ENCODE results near the gene PRH2.

The PRH2 gene

GRCh38 chr12:10941369-10941768 is 12.3 kb downstream of the PRH2 start:
- Mint-ChIP-seq H3K4me1 (ENCODE audit: low read depth) (peaks cover 4% of the 10 kb centered on the region), H3K27ac (no peak overlapping the region), H3K36me3 (ENCODE audit: low read depth) (peaks cover 6% of the 10 kb centered on the region), H3K27me3 (no peaks in the 10 kb centered on the region), H3K9me3 (peaks cover 6% of the 10 kb centered on the region), H3K4me3 (no peak overlapping the region)

GRCh38 chr12:10941916-10942607 is 13.0 kb downstream of the PRH2 start:
- Mint-ChIP-seq H3K36me3 (ENCODE audit: low read depth) (peaks cover 6% of the 10 kb centered on the region), H3K9me3 (peaks cover 9% of the 10 kb centered on the region), H3K4me1 (ENCODE audit: low read depth) (peaks cover 4% of the 10 kb centered on the region), H3K27ac (peak overlapping the region; percentile 47), H3K4me3 (no peak overlapping the region), H3K27me3 (no peaks in the 10 kb centered on the region)

GRCh38 chr12:10943167-10943566 is 14.1 kb downstream of the PRH2 start:
- Mint-ChIP-seq H3K27ac (no peak overlapping the region), H3K4me1 (ENCODE audit: low read depth) (peaks cover 4% of the 10 kb centered on the region)

GRCh38 chr12:10952645-10953044 is 23.6 kb downstream of the PRH2 start:
- H3K4me3 Mint-ChIP-seq, result no peak overlapping the region
- H3K36me3 Mint-ChIP-seq (ENCODE audit: low read depth), result peaks cover 51% of the 10 kb centered on the region
- H3K4me1 Mint-ChIP-seq (ENCODE audit: low read depth), result peaks cover 15% of the 10 kb centered on the region
- no peak overlapping the region for H3K27ac Mint-ChIP-seq
- H3K9me3 Mint-ChIP-seq, result peaks cover 20% of the 10 kb centered on the region
- no peaks in the 10 kb centered on the region for H3K27me3 Mint-ChIP-seq

More at GRCh38 chr12:10943167-10943566, 14.1 kb downstream of the PRH2 start:
- Mint-ChIP-seq H3K27me3 (no peaks in the 10 kb centered on the region), H3K4me3 (no peak overlapping the region), H3K9me3 (peaks cover 11% of the 10 kb centered on the region), H3K36me3 (ENCODE audit: low read depth) (peaks cover 11% of the 10 kb centered on the region)

- H3K27ac Mint-ChIP-seq, result no peak overlapping the region
- peaks cover 31% of the 10 kb centered on the region for H3K4me1 Mint-ChIP-seq (ENCODE audit: low read depth)
- H3K36me3 Mint-ChIP-seq (ENCODE audit: low read depth), result peaks cover 41% of the 10 kb centered on the region
- H3K4me3 Mint-ChIP-seq, result no peak overlapping the region
- H3K27me3 Mint-ChIP-seq, result no peaks in the 10 kb centered on the region
- peaks cover 11% of the 10 kb centered on the region for H3K9me3 Mint-ChIP-seq
Measured at GRCh38 chr12:10956085-10956484, 27.0 kb downstream of the PRH2 start.

GRCh38 chr12:10957741-10958140 is 28.7 kb downstream of the PRH2 start:
- Mint-ChIP-seq H3K27ac (no peak overlapping the region), H3K36me3 (ENCODE audit: low read depth) (peaks cover 41% of the 10 kb centered on the region), H3K4me1 (ENCODE audit: low read depth) (peaks cover 40% of the 10 kb centered on the region), H3K4me3 (no peak overlapping the region), H3K27me3 (no peaks in the 10 kb centered on the region), H3K9me3 (peaks cover 10% of the 10 kb centered on the region)

- Mint-ChIP-seq H3K27me3 (no peaks in the 10 kb centered on the region), H3K27ac (no peak overlapping the region), H3K9me3 (peaks cover 5% of the 10 kb centered on the region), H3K4me3 (no peak overlapping the region), H3K36me3 (ENCODE audit: low read depth) (peaks cover 36% of the 10 kb centered on the region), H3K4me1 (ENCODE audit: low read depth) (peaks cover 36% of the 10 kb centered on the region)
Measured at GRCh38 chr12:10959804-10960203, 30.8 kb downstream of the PRH2 start.

- Mint-ChIP-seq H3K9me3 (peaks cover 2% of the 10 kb centered on the region), H3K4me3 (no peak overlapping the region), H3K27me3 (no peaks in the 10 kb centered on the region), H3K36me3 (ENCODE audit: low read depth) (peaks cover 32% of the 10 kb centered on the region), H3K27ac (no peak overlapping the region), H3K4me1 (ENCODE audit: low read depth) (peaks cover 39% of the 10 kb centered on the region)
Measured at GRCh38 chr12:10960211-10960610, 31.2 kb downstream of the PRH2 start.

GRCh38 chr12:10965476-10965875 is 36.4 kb downstream of the PRH2 start:
- Mint-ChIP-seq H3K27ac (no peak overlapping the region), H3K36me3 (ENCODE audit: low read depth) (peaks cover 18% of the 10 kb centered on the region), H3K4me3 (no peak overlapping the region), H3K27me3 (no peaks in the 10 kb centered on the region), H3K4me1 (ENCODE audit: low read depth) (peaks cover 25% of the 10 kb centered on the region), H3K9me3 (no peaks in the 10 kb centered on the region)

GRCh38 chr12:10966314-10966713 is 37.3 kb downstream of the PRH2 start:
- Mint-ChIP-seq H3K27me3 (no peaks in the 10 kb centered on the region), H3K9me3 (no peaks in the 10 kb centered on the region), H3K36me3 (ENCODE audit: low read depth) (peaks cover 15% of the 10 kb centered on the region), H3K4me3 (no peak overlapping the region), H3K27ac (no peak overlapping the region), H3K4me1 (ENCODE audit: low read depth) (peaks cover 17% of the 10 kb centered on the region)

GRCh38 chr12:10967409-10967808 is 38.4 kb downstream of the PRH2 start:
- H3K4me1 Mint-ChIP-seq (ENCODE audit: low read depth), result peaks cover 10% of the 10 kb centered on the region
- peaks cover 14% of the 10 kb centered on the region for H3K36me3 Mint-ChIP-seq (ENCODE audit: low read depth)
- H3K4me3 Mint-ChIP-seq, result no peak overlapping the region
- no peaks in the 10 kb centered on the region for H3K27me3 Mint-ChIP-seq
- no peak overlapping the region for H3K27ac Mint-ChIP-seq
- H3K9me3 Mint-ChIP-seq, result no peaks in the 10 kb centered on the region

- no peak overlapping the region for H3K4me3 Mint-ChIP-seq
- H3K27ac Mint-ChIP-seq, result no peak overlapping the region
- H3K27me3 Mint-ChIP-seq, result no peaks in the 10 kb centered on the region
- H3K4me1 Mint-ChIP-seq (ENCODE audit: low read depth), result peaks cover 10% of the 10 kb centered on the region
- peaks cover 15% of the 10 kb centered on the region for H3K36me3 Mint-ChIP-seq (ENCODE audit: low read depth)
- H3K9me3 Mint-ChIP-seq, result no peaks in the 10 kb centered on the region
Measured at GRCh38 chr12:10968765-10969456, 39.9 kb downstream of the PRH2 start.

- Mint-ChIP-seq H3K9me3 (no peaks in the 10 kb centered on the region), H3K36me3 (ENCODE audit: low read depth) (peaks cover 17% of the 10 kb centered on the region), H3K27me3 (peaks cover 4% of the 10 kb centered on the region), H3K4me3 (no peak overlapping the region), H3K4me1 (ENCODE audit: low read depth) (no peaks in the 10 kb centered on the region), H3K27ac (no peak overlapping the region)
Measured at GRCh38 chr12:10974965-10975364, 45.9 kb downstream of the PRH2 start.

GRCh38 chr12:10982244-10982643 is 53.2 kb downstream of the PRH2 start:
- no peak overlapping the region for H3K27ac Mint-ChIP-seq
- peaks cover 4% of the 10 kb centered on the region for H3K27me3 Mint-ChIP-seq
- H3K9me3 Mint-ChIP-seq, result no peaks in the 10 kb centered on the region
- H3K4me3 Mint-ChIP-seq, result no peak overlapping the region
- H3K4me1 Mint-ChIP-seq (ENCODE audit: low read depth), result peaks cover 29% of the 10 kb centered on the region
- H3K36me3 Mint-ChIP-seq (ENCODE audit: low read depth), result peaks cover 9% of the 10 kb centered on the region

Measured in stimulated activated naive CD8-positive, alpha-beta T cell treated with anti-CD3 and anti-CD28 coated beads, Interleukin-15, Interleukin-2, amounts not matched to agents 100 ng/mL and 50 ng/mL, for 24 hours (primary cell).